ENCODE results near the gene PERM1.
A peak's percentile ranks its signal among the peaks of the same experiment; 100 is the strongest.
"Not testable (repeated sequence)": the region's sequence is repeated elsewhere in the genome, so short reads cannot be mapped to it uniquely, and the experiment has no call there.

The PERM1 gene

GRCh38 chr1:981955-982558, at the start of gene PERM1:
Gene PERM1 (minus strand): TSS chr1:982093. CDS start chr1:981029, 1,064 bp downstream.
- no peak for DNase-seq (ENCODE audit: low read depth)

- DNase-seq (ENCODE audit: low read depth): not testable (repeated sequence)
Observed at GRCh38 chr1:1030867-1031658, 49.2 kb upstream of the PERM1 start.

- DNase-seq (ENCODE audit: low read depth): no peak
Observed at GRCh38 chr1:1027791-1028190, 45.9 kb upstream of the PERM1 start.

GRCh38 chr1:1026599-1027413, 44.9 kb upstream of the PERM1 start:
- DNase-seq (ENCODE audit: low read depth): no peak

GRCh38 chr1:1025730-1026129, 43.8 kb upstream of the PERM1 start:
- DNase-seq (ENCODE audit: low read depth): no peak

- DNase-seq (ENCODE audit: low read depth): no peak
Observed at GRCh38 chr1:1024771-1025699, 43.1 kb upstream of the PERM1 start.

GRCh38 chr1:1024149-1024770, 42.4 kb upstream of the PERM1 start:
- no peak for DNase-seq (ENCODE audit: low read depth)

GRCh38 chr1:1023700-1024099, 41.8 kb upstream of the PERM1 start:
- DNase-seq (ENCODE audit: low read depth): no peak

GRCh38 chr1:1022302-1023009, 40.6 kb upstream of the PERM1 start:
- no peak for DNase-seq (ENCODE audit: low read depth)

- DNase-seq (ENCODE audit: low read depth): no peak
Observed at GRCh38 chr1:1021920-1022259, 40.0 kb upstream of the PERM1 start.

- no peak for DNase-seq (ENCODE audit: low read depth)
Observed at GRCh38 chr1:1021010-1021919, 39.4 kb upstream of the PERM1 start.

GRCh38 chr1:1020415-1021009, 38.6 kb upstream of the PERM1 start:
- no peak for DNase-seq (ENCODE audit: low read depth)

GRCh38 chr1:1020000-1020404, 38.1 kb upstream of the PERM1 start, which contains the start of gene AGRN:
Gene AGRN (plus strand): TSS chr1:1020120. CDS start chr1:1020173, 53 bp downstream.
- no peak for DNase-seq (ENCODE audit: low read depth)

GRCh38 chr1:1019122-1019999, 37.5 kb upstream of the PERM1 start:
- DNase-seq (ENCODE audit: low read depth): peak; percentile 51

- DNase-seq (ENCODE audit: low read depth): not testable (repeated sequence)
Observed at GRCh38 chr1:1018321-1018685, 36.4 kb upstream of the PERM1 start.

GRCh38 chr1:1017397-1018320, 35.8 kb upstream of the PERM1 start:
- DNase-seq (ENCODE audit: low read depth): not testable (repeated sequence)

All from stimulated activated CD8-positive, alpha-beta memory T cell treated with anti-CD3 and anti-CD28 coated beads, Interleukin-7, amount 100 ng/mL, for 24 hours (primary cell).